Measurements from ENCODE around the gene GRB2.

GRB2 gene

GRCh38 chr17:75271955-75272847 is 133.3 kb downstream of the GRB2 start:
- FAIRE-seq = no peak

- no peak for FAIRE-seq
Observed at GRCh38 chr17:75271233-75271954, 134.1 kb downstream of the GRB2 start.

GRCh38 chr17:75270966-75271232 is 134.6 kb downstream of the GRB2 start, which contains the start of gene MIF4GD:
Gene MIF4GD, minus strand, starts transcription at chr17:75271231. Its CDS starts 1,036 bp downstream, at chr17:75270195.
- FAIRE-seq = no peak

GRCh38 chr17:75270218-75270965 is 135.1 kb downstream of the GRB2 start:
- no peak for FAIRE-seq

GRCh38 chr17:75269844-75270217 is 135.6 kb downstream of the GRB2 start:
- FAIRE-seq = no peak

Data from islet of Langerhans (tissue), 1 donor.